HUES64 (cell line): Measurements from ENCODE around the gene GARNL3.
A peak's percentile ranks its signal among the peaks of the same experiment; 100 is the strongest.

ENCODE experiments used
- H3K27ac ChIP-seq: 2 replicates; pipeline ENCODE4 v1.7.0; 2013; ENCODE audit warnings: low read depth, low read length, inconsistent platforms
- H3K27me3 ChIP-seq: 2 replicates; pipeline ENCODE4 v1.6.1; 2013; ENCODE audit warnings: mild to moderate bottlenecking, low read length; ENCODE audit not compliant: insufficient read depth
- H3K36me3 ChIP-seq: 2 replicates; pipeline ENCODE4 v1.6.1; 2013; ENCODE audit warnings: mild to moderate bottlenecking, low read length; ENCODE audit not compliant: insufficient read depth
- H3K4me1 ChIP-seq: 2 replicates; pipeline ENCODE4 v1.6.1; 2013; ENCODE audit warnings: mild to moderate bottlenecking, low read length, moderate library complexity; ENCODE audit not compliant: insufficient read depth
- H3K4me3 ChIP-seq: 2 replicates; pipeline ENCODE4 v1.5.1; 2013; ENCODE audit warnings: mild to moderate bottlenecking, low read length, moderate library complexity
- H3K9ac ChIP-seq: 2 replicates; pipeline ENCODE4 v1.6.1; 2013; ENCODE audit warnings: mild to moderate bottlenecking, low read depth, low read length
- H3K9me3 ChIP-seq: 2 replicates; pipeline ENCODE4 v1.6.1; 2013; ENCODE audit warnings: low read depth, low read length; ENCODE audit not compliant: insufficient read depth
- WGBS: fragments of 150-250, 120-280 bp; methylation state at CpG from one replicate; pipeline ENCODE4 v1.1.7; 2013; ENCODE audit warnings: missing lambda C conversion rate; 5-methylcytosine and 5-hydroxymethylcytosine counted together

GARNL3 gene

DNA sequence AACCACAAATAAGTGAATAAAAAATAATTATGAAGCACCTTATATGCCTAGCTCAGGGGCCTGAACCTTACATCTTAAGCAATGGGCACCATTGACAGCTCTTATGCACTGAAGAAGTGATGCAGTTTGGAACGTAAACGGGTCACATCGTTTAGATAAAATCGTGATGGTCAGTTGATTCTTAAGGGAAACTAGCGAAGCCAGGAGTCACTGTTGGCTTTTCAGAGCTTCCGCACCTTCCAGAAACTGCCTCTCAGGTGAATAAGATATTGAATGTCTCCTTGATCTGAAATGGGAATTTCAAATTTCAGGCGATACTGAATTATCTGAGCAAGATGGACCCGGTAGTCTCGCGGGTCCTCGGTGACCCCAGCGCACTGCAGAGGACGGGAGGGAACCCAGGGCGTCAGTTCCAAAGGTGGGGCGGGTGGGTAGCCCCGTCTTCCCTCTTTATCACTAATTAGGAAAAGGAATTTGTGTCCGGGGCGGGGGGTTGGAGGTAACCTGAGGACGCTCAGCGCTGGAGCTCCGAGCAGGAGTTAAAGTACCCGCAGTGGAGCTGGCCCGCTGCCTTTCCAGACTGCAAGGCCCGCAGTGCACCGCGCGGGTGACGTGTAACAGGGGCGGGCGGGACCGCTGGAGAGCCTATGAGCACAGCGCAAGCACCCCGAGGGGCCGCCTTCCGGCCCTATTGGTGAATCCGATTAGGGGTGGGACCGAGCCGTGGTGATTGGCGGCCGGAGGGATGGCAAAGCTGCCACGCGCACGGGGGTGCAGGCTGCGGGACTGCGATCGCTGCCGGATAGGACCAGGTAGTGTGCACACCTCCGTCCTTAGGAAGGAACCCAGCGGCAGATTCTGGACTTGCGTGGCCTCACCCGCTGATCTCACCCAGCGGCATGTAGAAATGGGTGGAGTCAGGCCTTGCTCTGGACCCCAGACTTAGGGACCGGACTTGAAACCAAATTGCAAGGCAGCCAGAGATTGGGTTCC, 19.7 kb upstream of the GARNL3 start:
- Histone ChIP-seq H3K9me3 (no peaks in the 10 kb centered on the region), H3K36me3 (no peaks in the 10 kb centered on the region)
- WGBS = 14% methylated on average over 52 of the region's 53 CpGs

DNA sequence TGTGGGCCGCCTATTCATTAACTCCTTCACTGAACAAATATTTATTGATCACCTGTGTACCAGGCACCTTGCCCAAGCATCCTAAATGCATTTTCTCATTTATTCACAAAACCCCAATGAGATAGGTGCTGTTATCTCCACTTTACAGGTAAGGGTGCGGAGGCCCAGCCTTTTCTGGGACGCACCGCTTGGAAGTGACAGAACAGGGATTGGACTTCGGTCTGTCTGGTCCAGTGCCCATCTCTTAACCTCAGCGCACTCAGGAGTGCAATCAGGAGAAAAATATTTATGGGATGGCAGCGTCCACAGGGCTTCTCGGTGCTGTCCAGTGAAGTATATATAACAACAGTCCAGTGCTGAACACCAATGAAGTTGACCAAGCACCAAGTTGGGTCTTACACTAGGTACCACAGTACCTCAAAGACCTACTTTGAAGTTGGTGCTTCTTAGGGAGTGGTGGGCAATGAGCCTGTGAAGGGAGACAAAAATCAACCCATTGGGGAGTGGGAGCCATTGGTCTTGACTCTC, 18.9 kb upstream of the GARNL3 start:
- Histone ChIP-seq H3K9ac (peak overlapping the region; percentile 74), H3K27me3 (no peaks in the 10 kb centered on the region), H3K4me3 (peak overlapping the region; percentile 93), H3K36me3 (no peaks in the 10 kb centered on the region), H3K27ac (no peak overlapping the region), H3K4me1 (peaks cover 16% of the 10 kb centered on the region), H3K9me3 (no peaks in the 10 kb centered on the region)
- WGBS = 85% methylated on average over 8 of the region's 8 CpGs

More for the DNA sequence above, 19.7 kb upstream of the GARNL3 start:
- H3K27ac ChIP-seq = peak overlapping the region; percentile 25; the same call in 1 of the 2 replicates
- peak overlapping the region; percentile 74 for H3K9ac ChIP-seq
- H3K27me3 ChIP-seq = no peaks in the 10 kb centered on the region
- H3K4me3 ChIP-seq = peak overlapping the region; percentile 93
- peaks cover 16% of the 10 kb centered on the region for H3K4me1 ChIP-seq

DNA sequence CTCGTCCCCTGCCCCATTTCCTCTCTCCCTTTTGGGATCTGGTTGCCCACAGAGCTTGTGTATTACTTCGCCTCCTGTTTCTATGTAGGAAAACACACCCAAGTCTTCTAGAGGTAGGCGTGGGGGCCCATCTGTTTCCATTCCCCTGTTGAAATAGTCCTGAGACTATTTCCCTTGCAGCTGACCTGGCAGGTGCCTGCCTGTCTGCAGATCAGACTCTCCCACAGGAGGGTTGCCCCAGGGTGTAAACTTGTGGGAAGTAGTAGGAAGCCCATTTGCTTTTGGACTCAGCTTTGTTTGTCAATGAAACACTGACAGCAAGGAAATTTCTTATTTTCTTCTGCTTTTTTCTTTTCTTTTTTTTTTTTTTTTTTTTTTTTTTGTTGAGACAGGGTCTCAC, 16.3 kb upstream of the GARNL3 start:
- 85% methylated on average over 3 of the region's 3 CpGs for WGBS

DNA sequence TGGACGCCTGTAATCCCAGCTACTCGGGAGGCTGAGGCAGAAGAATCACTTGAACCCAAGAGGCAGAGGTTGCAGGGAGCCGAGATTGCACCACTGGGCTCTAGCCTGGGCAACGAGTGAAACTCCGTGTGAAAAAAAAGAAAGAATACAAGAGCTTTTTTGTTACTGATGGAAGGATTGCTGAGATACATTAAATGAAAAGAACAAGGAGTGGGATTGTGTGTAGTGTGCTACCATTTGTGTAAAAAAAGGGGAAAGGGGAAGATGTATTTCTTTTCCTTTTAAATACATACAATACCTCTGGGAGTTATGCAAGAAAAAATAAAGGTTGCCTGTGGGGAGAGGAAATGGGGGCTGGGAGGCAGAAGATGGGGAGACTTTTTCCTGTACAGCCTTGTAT, 14.7 kb upstream of the GARNL3 start:
- Histone ChIP-seq H3K36me3 (no peaks in the 10 kb centered on the region), H3K4me1 (peaks cover 19% of the 10 kb centered on the region), H3K27ac (no peak overlapping the region), H3K9ac (no peak overlapping the region), H3K4me3 (no peak overlapping the region), H3K9me3 (no peaks in the 10 kb centered on the region), H3K27me3 (no peaks in the 10 kb centered on the region)
- WGBS = 92% methylated on average over 5 of the region's 5 CpGs

More for the DNA sequence above, 16.3 kb upstream of the GARNL3 start:
- peaks cover 12% of the 10 kb centered on the region for H3K4me1 ChIP-seq
- H3K9me3 ChIP-seq = no peaks in the 10 kb centered on the region
- no peak overlapping the region for H3K4me3 ChIP-seq
- H3K27me3 ChIP-seq = no peaks in the 10 kb centered on the region
- H3K36me3 ChIP-seq = no peaks in the 10 kb centered on the region
- H3K9ac ChIP-seq = no peak overlapping the region
- no peak overlapping the region for H3K27ac ChIP-seq

DNA sequence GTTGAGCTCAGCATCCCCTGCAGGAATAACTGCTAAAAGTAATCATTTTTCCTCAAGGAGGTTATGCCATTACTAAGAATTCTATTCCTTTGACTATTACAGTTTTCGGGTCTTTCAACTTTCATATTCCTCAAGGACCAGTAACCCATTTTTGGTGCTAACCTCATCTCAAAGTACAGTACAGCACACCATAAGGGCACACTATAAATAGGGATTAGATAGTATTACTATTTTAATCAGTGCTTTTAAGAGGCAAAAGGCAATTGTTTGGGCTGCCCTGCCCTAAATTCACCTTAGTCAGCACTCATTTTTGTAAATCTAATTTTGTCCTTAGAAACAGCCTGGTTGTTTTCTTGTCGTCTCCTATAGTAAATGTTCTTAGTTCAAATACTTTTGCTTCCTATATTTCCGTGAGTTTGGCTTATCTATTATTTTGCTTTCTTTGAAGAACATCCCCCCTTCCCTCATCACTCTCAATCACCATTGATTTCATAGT, 13.6 kb upstream of the GARNL3 start:
- H3K27me3 ChIP-seq = no peaks in the 10 kb centered on the region
- WGBS = 87% methylated on average over 2 of the region's 3 CpGs
- no peaks in the 10 kb centered on the region for H3K9me3 ChIP-seq
- no peak overlapping the region for H3K4me3 ChIP-seq
- H3K4me1 ChIP-seq = peaks cover 21% of the 10 kb centered on the region
- H3K27ac ChIP-seq = no peak overlapping the region
- no peak overlapping the region for H3K9ac ChIP-seq
- no peaks in the 10 kb centered on the region for H3K36me3 ChIP-seq

DNA sequence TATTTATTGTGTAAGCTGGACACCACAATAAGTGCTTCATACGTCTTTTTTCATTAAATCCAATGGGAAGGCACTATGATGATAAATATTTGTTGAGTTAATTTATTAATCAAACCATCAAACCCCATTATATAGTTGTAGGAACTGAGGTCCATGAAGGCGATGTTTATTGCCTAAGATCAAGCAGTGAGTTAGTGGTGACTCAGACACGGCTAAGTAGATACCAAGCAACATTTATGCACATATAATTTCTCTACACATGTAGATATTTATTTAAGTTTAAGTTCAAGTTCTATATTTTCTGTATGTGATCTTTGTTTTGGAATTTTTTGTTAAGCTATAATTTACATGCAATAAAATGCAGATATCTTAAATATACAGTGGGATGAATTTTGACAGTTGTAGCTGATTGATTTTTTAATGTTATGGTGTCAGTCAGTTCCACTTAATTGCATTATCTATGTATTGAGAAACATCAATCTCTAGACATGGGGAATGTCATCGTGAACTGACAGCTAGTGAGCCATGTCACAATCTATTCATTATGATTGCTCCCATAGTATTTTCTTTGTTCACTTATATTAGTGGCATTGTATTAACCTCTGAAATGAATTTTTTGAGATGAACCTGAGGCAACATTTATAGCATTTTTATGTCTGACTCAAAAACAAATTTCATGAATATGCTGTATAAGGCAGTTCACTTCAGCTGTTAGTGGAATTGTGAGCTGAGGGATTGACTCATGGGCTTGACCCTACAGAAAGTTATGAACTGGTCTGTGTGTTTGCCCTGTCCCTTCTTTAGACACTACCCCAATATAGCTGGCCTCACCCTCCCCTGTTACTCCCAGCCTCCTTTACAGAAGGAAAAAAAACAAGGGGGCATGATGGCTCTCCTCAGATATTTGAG, 11.9 kb upstream of the GARNL3 start:
- no peak overlapping the region for H3K4me3 ChIP-seq
- 100% methylated on average over 1 of the region's 4 CpGs for WGBS
- no peaks in the 10 kb centered on the region for H3K36me3 ChIP-seq
- no peaks in the 10 kb centered on the region for H3K9me3 ChIP-seq
- H3K9ac ChIP-seq = no peak overlapping the region
- H3K27me3 ChIP-seq = no peaks in the 10 kb centered on the region
- no peak overlapping the region for H3K27ac ChIP-seq
- H3K4me1 ChIP-seq = peaks cover 27% of the 10 kb centered on the region

DNA sequence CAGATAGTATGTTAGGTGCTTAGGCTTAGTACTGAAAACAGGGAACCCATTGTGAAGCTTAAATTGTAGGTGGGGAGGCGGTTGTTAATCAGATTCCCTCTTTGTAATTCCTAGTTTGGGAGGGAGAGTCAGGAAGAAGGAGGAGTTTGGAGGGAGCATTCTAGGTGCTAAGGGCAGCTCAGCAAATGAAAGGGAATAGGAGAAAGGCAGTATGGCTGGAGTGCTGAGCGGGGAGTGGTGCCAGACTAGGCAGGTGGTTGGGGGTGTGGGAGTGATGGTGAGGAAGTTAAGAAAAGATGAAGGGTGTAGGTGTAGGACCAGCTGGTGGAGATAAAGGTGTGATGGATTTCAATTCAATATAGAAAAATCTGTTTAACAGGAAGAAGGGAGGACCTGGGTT, 11.1 kb upstream of the GARNL3 start:
- Histone ChIP-seq H3K4me1 (peaks cover 27% of the 10 kb centered on the region), H3K9ac (no peak overlapping the region), H3K36me3 (no peaks in the 10 kb centered on the region), H3K27ac (no peak overlapping the region), H3K4me3 (no peak overlapping the region), H3K27me3 (no peaks in the 10 kb centered on the region), H3K9me3 (no peaks in the 10 kb centered on the region)
- 18% methylated on average over 2 of the region's 2 CpGs for WGBS

DNA sequence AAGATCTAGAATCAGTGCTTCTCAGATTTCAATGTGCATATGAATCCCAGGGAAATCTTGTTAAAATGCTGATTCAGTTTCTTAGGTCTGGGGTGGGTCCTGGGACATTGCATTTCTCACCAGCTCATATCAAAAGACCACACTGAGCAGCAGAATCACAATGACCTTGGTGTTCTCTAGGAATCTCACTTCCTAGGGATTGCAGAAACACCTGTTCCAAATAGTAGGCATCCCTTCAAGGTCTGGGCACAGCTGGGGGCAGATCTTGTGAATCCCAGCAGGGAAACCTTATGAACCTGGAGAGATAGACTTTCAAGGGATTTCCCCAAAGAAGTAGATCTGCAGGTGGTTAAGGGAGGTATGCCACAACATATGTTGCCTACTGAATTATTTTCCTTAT, 8.9 kb upstream of the GARNL3 start:
- Histone ChIP-seq H3K36me3 (no peaks in the 10 kb centered on the region), H3K9ac (no peak overlapping the region), H3K27ac (no peak overlapping the region), H3K27me3 (no peaks in the 10 kb centered on the region), H3K9me3 (no peaks in the 10 kb centered on the region), H3K4me3 (no peak overlapping the region), H3K4me1 (peaks cover 27% of the 10 kb centered on the region)

DNA sequence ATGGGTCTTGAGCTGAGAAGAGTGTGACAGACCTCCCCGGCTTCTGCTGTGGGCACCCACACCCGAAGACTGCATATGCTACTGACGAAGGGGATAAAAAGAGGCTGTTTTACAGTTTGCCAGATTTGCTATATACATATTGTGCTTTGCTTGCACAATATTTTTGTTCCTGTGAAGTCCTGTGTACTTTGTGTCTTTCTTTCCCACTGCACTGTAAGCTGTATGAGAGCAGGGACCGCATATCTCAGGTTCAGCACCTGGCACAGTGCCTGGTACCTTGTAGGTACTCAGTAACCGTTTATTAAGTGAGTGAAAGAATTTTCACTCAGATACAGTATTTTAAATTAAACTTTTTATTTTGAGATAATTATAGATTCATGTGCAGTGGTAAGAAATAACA, 8.2 kb upstream of the GARNL3 start:
- H3K27me3 ChIP-seq = no peaks in the 10 kb centered on the region
- H3K9me3 ChIP-seq = no peaks in the 10 kb centered on the region
- no peaks in the 10 kb centered on the region for H3K36me3 ChIP-seq
- no peak overlapping the region for H3K4me3 ChIP-seq
- 93% methylated on average over 5 of the region's 5 CpGs for WGBS
- no peak overlapping the region for H3K27ac ChIP-seq
- H3K4me1 ChIP-seq = peaks cover 27% of the 10 kb centered on the region
- no peak overlapping the region for H3K9ac ChIP-seq

DNA sequence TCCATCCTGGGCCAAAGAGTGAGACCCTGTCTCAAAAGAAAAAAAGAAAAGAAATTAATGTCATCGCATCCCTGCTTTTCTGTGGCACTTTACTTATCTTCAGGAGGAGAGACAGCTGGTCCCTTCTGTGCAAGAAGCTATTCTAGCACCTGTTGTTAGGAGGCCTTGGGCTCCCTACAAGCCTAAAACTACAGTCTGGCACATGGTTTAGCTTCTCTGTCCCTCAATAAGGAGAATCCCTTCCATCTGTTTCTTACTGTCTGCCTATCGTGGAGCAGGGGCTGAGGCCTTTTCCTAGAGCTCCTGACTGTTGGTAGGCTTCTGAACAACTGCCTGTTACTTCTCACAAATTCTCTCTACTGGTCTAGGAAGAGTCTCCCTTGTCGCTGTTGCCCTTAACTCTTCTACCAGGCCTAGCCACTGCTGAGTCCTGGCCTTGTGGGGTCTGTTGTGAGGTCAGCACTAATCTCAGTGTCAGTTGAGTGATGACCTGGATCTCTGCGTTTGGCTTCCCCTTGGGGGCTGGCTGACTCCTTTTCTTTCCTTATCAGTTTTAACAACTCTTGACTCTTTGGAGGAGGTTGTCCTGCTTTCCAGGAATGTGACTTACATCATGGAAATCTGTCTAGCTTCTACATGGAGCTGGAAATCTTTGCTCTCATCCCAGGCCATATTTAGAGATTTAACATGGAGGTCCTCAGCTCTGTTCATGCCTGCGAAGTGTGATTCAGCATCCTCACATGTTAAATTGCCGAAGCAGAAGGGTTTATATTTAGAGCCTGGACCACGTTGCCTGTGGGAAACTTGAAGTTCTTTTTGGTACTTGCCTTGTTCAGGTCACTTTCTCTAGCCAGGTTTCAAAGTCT, 5.7 kb upstream of the GARNL3 start:
- Histone ChIP-seq H3K4me3 (no peak overlapping the region), H3K9ac (no peak overlapping the region), H3K27ac (no peak overlapping the region), H3K4me1 (peaks cover 15% of the 10 kb centered on the region), H3K36me3 (no peaks in the 10 kb centered on the region), H3K27me3 (no peaks in the 10 kb centered on the region), H3K9me3 (no peaks in the 10 kb centered on the region)
- WGBS = 93% methylated on average over 7 of the region's 7 CpGs
